Skeletal muscle cell (primary cell): Measurements from ENCODE around the gene KIRREL3.

ENCODE experiments used
- DNase-seq: peaks from one replicate; pipeline ENCODE4 v3.0.0-alpha.2; 2010; ENCODE audit warnings: low read depth
- H3K4me3 ChIP-seq: 2 replicates; pipeline ENCODE4 v1.5.1; 2011; ENCODE audit warnings: low read depth, mild to moderate bottlenecking, control low read depth, low read length, moderate library complexity

Gene KIRREL3

GRCh38 chr11:126756855-126757254 is 243.7 kb downstream of the KIRREL3 start:
- DNase-seq, result no peak
- no peak overlapping the region for H3K4me3 ChIP-seq

GRCh38 chr11:126756421-126756820 is 244.1 kb downstream of the KIRREL3 start:
- no peak for DNase-seq
- no peak overlapping the region for H3K4me3 ChIP-seq

- H3K4me3 ChIP-seq, result no peak overlapping the region
- DNase-seq, result no peak
Measured at GRCh38 chr11:126755526-126755925, 245.0 kb downstream of the KIRREL3 start.

GRCh38 chr11:126754591-126755426 is 245.8 kb downstream of the KIRREL3 start:
- DNase-seq, result no peak
- H3K4me3 ChIP-seq, result no peak overlapping the region

- H3K4me3 ChIP-seq, result no peak overlapping the region
- DNase-seq, result no peak
Measured at GRCh38 chr11:126753990-126754389, 246.6 kb downstream of the KIRREL3 start.

GRCh38 chr11:126751242-126751641 is 249.3 kb downstream of the KIRREL3 start:
- H3K4me3 ChIP-seq, result no peak overlapping the region
- DNase-seq, result no peak

- no peak for DNase-seq
- H3K4me3 ChIP-seq, result no peak overlapping the region
Measured at GRCh38 chr11:126748793-126749192, 251.8 kb downstream of the KIRREL3 start.

GRCh38 chr11:126748100-126748791 is 252.3 kb downstream of the KIRREL3 start:
- DNase-seq, result no peak
- H3K4me3 ChIP-seq, result no peak overlapping the region

GRCh38 chr11:126747315-126747714 is 253.3 kb downstream of the KIRREL3 start:
- H3K4me3 ChIP-seq, result no peak overlapping the region
- no peak for DNase-seq

GRCh38 chr11:126746443-126746842 is 254.1 kb downstream of the KIRREL3 start:
- no peak overlapping the region for H3K4me3 ChIP-seq
- no peak for DNase-seq

- DNase-seq, result no peak
Measured at GRCh38 chr11:126744699-126745098, 255.9 kb downstream of the KIRREL3 start.

GRCh38 chr11:126743628-126744027 is 256.9 kb downstream of the KIRREL3 start:
- DNase-seq, result no peak

More at GRCh38 chr11:126744699-126745098, 255.9 kb downstream of the KIRREL3 start:
- H3K4me3 ChIP-seq, result no peak overlapping the region

GRCh38 chr11:126742582-126742981 is 258.0 kb downstream of the KIRREL3 start:
- DNase-seq, result no peak
- H3K4me3 ChIP-seq, result no peak overlapping the region

More at GRCh38 chr11:126743628-126744027, 256.9 kb downstream of the KIRREL3 start:
- H3K4me3 ChIP-seq, result no peak overlapping the region

GRCh38 chr11:126740846-126741245 is 259.7 kb downstream of the KIRREL3 start:
- no peak for DNase-seq
- H3K4me3 ChIP-seq, result no peak overlapping the region

- H3K4me3 ChIP-seq, result no peak overlapping the region
Measured at GRCh38 chr11:126739499-126740145, 260.9 kb downstream of the KIRREL3 start.

GRCh38 chr11:126738295-126739031 is 262.1 kb downstream of the KIRREL3 start:
- DNase-seq, result no peak
- H3K4me3 ChIP-seq, result no peak overlapping the region

More at GRCh38 chr11:126739499-126740145, 260.9 kb downstream of the KIRREL3 start:
- no peak for DNase-seq

- no peak overlapping the region for H3K4me3 ChIP-seq
- no peak for DNase-seq
Measured at GRCh38 chr11:126736682-126737572, 263.6 kb downstream of the KIRREL3 start.

- DNase-seq, result no peak
- H3K4me3 ChIP-seq, result no peak overlapping the region
Measured at GRCh38 chr11:126734752-126735151, 265.8 kb downstream of the KIRREL3 start.

- no peak for DNase-seq
- no peak overlapping the region for H3K4me3 ChIP-seq
Measured at GRCh38 chr11:126733685-126734084, 266.9 kb downstream of the KIRREL3 start.
